HG02938 (cell line): ENCODE measurements around the gene AIG1.

Experiments used
- ATAC-seq: cut with Tn5 transposase; IDR thresholded peaks from one replicate; pipeline ENCODE4 v1.9.1; 2021; ENCODE audit warnings: mild to moderate bottlenecking, moderate library complexity; ENCODE audit not compliant: unreplicated experiment

The AIG1 gene

DNA sequence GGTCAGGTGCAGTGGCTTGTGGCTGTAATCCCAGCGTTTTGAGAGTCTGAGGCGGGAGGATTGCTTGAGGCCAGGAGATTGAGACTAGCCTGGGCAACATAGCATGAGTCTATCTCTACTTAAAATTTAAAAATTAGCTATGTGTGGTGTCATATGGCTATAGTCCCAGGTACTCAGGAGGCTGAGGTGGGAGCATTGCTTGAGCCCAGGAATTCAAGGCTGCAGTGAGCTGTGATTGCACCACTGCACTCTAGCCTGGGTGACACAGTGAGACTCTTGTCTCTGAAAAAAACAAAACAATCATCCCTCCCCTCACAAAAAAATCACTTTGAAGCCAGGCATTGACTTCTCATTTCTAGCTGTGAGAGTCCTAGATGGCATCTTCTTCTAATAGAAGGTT, 32.1 kb downstream of the AIG1 start:
- ATAC-seq = no peak

DNA sequence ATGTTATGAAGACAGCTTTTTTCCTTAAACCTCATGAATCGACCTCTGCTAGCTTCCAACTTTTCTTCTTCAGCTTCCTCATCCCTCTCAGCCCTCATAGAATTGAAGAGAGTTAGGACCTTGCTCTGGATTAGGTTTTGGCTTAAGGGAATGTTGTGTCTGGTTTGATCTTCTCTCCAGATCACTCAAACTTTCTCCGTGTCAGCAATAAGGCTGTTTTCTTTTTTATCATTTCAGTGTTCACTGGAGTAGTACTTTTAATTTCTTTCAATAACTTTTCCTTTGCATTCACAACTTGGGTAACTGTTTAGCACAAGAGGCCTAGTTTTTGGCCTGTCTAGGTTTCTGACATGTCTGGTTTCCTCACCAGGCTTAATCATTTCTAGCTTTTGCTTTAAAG, 32.6 kb downstream of the AIG1 start:
- ATAC-seq = no peak

DNA sequence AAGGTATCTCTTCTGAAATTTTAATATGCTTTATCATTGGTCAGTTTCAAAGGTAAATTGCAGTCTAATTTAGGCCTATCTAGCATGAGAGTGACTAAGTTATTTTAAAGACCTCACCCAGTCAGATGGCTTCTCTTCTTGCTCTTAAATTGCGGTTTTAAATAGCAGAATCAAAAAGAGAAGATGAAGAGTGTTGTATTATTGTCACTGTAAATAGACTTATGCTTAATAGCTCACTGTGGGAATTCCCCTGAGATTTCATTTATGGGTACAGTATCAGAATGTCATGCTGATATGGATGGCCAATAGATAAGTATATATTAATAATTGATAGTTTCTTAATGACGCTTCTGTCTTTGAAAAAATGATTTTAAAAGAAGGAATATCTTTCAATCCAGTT, 35.7 kb downstream of the AIG1 start:
- no peak for ATAC-seq

GRCh38 chr6:143097224-143097795, 36.6 kb downstream of the AIG1 start:
- ATAC-seq = no peak

DNA sequence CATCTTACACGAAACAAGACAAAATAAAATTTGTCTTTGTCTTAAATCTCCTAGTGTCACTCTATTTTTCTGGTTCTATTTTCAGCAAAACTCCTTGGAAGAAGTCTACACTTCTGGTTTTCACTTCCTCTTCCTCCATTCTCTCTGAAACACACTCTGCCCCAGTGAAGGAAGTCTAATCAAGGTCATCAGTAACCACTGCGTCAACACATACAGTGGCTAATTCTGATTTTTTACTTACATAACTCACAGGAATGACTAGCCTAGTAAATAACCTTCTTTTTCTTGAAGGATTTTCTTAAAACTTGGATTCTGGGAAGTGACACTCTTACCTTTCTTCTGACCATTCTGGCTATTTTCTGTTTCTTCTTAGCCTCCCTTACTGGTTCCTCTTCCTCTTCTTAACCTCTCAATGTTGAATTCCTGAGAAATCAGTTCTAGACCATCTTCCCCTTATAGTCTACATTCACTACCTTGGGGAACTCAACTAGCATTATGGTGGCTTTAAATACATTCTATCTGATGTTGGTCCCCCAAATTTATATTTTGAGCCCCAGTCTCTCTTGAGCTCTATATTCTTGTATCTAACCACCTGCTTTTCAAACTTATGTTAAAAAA, 37.5 kb downstream of the AIG1 start:
- ATAC-seq = peak; percentile 94

DNA sequence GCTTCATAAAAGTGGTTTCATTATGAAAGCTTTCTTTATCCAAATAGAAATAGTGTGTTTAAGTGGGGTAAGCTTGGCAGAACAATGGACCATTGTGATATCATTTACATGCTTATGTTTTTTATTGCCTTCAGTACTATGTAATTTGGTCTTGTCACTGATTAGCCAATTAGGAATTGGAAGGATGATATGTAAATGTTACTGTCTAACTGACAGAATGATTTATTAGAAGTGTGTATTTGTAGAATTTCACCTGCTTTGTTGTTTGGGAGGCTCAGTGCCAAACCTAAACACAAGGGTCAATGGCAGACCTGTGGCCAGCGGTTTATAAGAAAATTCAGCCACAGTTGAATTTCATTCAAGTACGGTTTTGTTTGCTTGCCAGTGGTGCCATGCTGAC, 39.0 kb downstream of the AIG1 start:
- ATAC-seq = no peak

- ATAC-seq = no peak
Measured at GRCh38 chr6:143100429-143100828, 39.7 kb downstream of the AIG1 start.

DNA sequence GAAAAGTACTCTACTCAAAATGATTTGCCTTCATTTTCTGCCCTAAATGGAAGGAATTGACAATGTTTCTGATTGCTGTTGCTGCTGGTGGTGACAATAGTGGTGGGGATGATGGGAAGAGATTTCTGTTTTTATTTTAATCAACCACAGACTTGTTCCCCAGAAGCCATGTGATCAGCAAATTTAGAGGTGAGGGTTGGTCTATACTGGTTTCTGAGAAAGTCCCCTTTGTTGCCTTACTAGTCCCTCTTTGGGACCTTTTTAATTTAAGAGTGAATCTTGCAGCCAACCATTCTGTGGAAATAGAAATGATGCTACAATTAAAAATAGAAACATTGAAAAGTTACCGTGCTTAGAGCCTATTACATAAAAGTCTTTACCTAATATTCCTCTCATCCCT, 43.2 kb downstream of the AIG1 start:
- no peak for ATAC-seq

DNA sequence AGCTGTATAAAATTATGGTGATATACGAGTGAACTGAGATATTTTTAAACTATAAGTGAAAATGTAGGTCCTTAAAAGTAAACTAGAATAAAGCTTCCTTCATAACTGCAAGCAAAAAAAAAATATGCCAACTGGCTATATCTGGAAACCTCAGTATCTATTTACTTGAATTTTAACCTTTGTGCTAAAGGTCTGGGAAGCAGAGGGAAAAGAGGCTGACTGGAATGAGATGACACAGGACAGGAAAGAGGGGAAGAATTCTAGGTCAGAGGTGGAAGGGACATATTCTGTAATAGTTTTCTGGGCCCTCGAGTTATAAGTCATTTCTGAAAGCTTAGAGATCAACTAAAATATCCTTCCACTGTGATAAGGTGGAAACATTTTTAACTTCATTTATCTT, 46.8 kb downstream of the AIG1 start:
- ATAC-seq = no peak

DNA sequence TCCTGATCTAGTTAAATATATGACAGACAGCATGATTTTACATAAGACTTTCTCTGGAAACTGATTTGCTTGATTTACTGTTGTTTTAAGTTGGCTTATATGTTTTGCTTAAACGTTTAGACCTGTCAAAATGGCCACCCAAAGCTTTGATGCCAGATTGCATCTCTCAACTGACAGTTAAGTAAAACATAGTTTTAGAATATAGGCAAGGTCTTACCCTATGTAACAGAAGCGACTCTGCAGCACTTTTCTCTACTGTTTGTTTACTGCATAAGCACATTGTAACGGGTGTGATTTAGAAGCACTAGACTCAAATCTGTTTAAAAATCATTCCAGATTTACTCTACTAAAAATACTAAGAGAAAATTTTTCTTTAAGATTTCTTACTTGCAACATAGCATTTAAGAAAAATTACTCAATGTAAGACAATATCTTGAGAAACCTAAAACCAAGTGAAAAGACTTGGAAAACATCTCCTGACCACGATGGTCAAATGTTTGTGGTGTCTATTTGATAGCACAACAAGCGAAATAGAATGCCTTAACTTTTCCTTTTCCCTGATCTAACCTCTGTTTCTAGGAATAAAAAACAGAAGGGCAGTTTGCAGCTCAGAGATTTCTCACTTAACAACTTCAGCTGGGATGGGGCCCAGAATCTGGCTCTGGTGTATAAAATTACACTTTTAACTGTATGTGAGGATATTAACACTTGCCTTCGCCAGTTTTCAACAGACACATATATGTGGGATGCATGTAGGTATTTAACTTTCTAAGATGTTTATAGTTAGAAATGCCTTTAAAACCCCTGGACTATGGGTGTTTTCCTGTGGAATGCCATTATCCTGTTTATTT, 47.4 kb downstream of the AIG1 start:
- ATAC-seq = no peak

DNA sequence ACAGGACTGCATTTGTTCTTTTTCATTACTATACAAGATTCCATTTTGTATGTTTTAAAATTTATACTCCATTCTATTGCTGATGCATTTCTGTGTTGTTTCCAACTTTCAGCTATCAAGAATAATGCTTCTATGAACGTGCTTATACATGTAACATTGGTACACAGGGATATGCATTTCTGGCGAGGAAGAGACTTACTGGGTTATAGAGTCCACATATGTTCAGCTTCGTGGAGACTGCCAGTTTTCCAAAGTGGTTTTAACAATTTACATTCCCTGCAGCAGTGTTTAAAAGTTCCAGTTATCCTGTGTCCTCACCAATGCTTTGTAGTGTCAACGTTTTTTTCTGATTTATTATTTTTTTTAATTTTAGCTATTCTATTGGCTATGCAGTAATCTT, 48.5 kb downstream of the AIG1 start:
- ATAC-seq = no peak

DNA sequence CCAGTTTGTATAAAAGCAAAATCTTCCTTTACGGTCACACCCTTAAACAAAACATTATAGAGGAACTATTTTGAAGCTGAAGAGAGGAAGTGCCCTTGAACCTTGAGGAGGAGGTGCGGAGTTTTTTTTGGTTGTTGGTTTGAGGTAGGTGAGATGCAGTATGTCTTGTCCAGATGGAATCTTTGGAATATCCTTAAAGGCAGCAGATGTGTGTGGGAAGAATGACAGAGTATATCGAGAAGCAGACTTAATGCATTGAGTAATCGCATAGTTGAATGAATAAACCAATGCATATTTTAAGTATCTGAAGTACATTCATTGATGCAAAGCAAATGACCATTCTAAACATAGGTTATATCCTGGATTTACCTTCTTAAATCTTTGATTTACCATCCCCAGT, 49.9 kb downstream of the AIG1 start:
- ATAC-seq = no peak

DNA sequence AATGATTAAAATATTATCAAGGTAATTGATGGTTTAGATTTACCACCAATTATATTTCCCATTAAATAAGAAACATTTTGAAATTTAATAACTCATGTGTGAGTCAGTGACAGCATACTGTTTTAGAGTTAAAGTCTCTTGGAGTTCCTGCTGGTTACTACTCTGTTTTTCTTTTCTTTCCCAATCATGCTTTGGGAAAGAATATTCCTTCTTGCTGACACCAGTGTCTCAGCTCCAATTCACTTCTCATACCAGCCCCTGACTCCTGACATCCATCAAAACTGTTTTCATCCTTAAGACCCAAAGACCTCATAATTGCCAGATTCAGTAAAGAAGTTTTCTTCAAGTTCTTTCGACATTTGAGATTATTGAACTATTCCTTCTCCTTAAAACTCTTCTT, 50.3 kb downstream of the AIG1 start:
- no peak for ATAC-seq

DNA sequence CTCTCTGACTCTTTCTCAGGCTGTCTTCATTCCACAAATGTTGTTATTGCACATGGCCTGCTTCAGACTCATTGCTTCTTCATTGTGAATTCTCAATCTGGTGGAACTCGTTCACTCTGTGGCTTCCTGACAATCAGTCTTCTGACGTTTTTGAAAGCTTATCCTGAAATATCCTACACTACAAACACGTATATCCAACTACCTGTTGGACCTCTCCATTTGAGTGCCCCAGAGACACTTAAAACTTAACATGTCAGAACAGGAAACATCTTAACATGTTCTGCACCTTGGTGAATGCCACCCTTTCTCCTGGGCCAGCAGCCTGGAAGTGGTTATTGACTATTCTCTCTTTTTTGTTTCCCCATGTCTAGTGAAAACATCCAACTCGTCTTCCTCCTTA, 50.8 kb downstream of the AIG1 start:
- no peak for ATAC-seq

- ATAC-seq = peak; percentile 61
Measured at GRCh38 chr6:143112084-143112768, 51.5 kb downstream of the AIG1 start.

GRCh38 chr6:143112837-143113236, 52.1 kb downstream of the AIG1 start:
- ATAC-seq = no peak

- ATAC-seq = no peak
Measured at GRCh38 chr6:143115728-143116127, 55.0 kb downstream of the AIG1 start.

DNA sequence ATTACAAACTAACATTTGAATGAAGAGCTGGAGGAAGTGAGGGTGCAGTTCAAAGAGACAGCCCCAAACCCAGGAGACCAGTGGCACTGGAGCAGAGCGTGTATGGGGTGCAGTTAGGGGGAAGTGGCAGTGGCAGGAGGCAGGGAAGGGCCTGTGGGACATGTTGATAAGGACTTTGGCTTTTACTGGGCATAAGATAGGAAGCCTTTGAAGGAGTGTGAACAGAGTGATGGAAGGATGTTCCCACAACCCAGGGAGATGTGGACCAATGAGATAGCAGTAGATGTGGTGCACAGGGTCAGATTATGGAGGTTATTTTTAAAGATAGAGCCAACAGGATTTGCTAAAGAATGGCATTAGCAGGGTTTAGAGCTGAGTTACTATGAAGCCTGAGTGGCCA, 56.4 kb downstream of the AIG1 start:
- ATAC-seq = no peak

DNA sequence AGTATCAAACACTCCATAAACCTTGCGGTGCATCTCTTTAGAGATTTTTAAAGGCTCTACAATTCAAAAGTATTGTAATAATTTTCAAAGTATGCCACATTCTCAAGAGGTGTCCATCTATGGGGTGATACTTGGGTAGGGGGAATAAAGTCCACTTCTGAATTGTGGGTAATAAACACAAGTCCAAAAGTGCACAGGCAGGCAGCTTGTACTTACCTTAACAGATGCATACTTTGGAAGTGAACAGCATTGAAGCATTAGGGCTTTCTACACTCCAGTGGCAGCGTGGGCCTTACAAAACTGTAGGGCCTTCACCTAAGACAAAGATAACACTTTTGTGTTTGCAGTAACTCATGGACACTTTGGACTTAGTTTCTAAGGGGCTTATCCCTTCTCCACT, 58.6 kb downstream of the AIG1 start:
- no peak for ATAC-seq

GRCh38 chr6:143123081-143123480, 62.4 kb downstream of the AIG1 start:
- no peak for ATAC-seq

- ATAC-seq = no peak
Measured at GRCh38 chr6:143123941-143124340, 63.3 kb downstream of the AIG1 start.

DNA sequence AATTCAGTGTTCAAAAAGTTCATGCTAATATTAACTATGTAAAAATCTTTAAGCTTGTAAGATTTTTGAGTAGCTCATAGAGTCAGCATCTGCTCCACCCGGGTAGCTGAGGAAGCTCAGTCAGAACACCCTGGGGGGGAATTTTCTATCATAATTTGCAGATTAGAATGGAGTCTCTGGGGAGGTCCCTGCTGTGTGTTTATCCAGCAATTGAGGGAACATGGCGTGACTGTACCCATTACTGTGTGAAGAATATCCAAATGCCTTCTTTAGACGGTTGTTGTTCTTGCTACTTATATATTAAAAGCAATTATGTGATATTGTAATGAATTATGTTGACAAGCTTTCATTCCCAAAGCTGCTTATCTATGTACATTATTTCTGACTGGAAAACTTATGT, 64.8 kb downstream of the AIG1 start:
- ATAC-seq = no peak
